Trophoblast cell (in vitro differentiated cells and primary cell): ENCODE results near the gene KIF6.

Experiments used
- DNase-seq, 2 donors: peaks; one replicate each; pipeline ENCODE4 v3.0.0-alpha.2; 2016
- H2AFZ ChIP-seq: 2 replicates; pipeline ENCODE4 v1.6.1; 2013; ENCODE audit warnings: low read length, moderate library complexity, mild to moderate bottlenecking; ENCODE audit not compliant: insufficient read depth, poor library complexity
- H2AK5ac ChIP-seq: 2 replicates; pipeline ENCODE4 v1.6.1; 2013; ENCODE audit warnings: mild to moderate bottlenecking, low read length
- H2BK120ac ChIP-seq: 2 replicates; pipeline ENCODE4 v1.6.1; 2013; ENCODE audit warnings: low read length, mild to moderate bottlenecking, moderate library complexity; ENCODE audit not compliant: insufficient read depth, poor library complexity
- H2BK12ac ChIP-seq: 2 replicates; pipeline ENCODE4 v1.6.1; 2013; ENCODE audit warnings: mild to moderate bottlenecking, low read length, moderate library complexity
- H2BK5ac ChIP-seq: 2 replicates; pipeline ENCODE4 v1.6.1; 2013; ENCODE audit warnings: low read length, low read depth, moderate library complexity, mild to moderate bottlenecking; ENCODE audit not compliant: poor library complexity
- H3K14ac ChIP-seq: 2 replicates; pipeline ENCODE4 v1.6.1; 2013; ENCODE audit warnings: mild to moderate bottlenecking, low read length
- H3K18ac ChIP-seq: 2 replicates; pipeline ENCODE4 v1.6.1; 2013; ENCODE audit warnings: mild to moderate bottlenecking, low read length
- H3K23ac ChIP-seq: 2 replicates; pipeline ENCODE4 v1.6.1; 2013; ENCODE audit warnings: low read length
- H3K27ac ChIP-seq: 2 replicates; pipeline ENCODE4 v1.5.1; 2013; ENCODE audit warnings: low read depth, mild to moderate bottlenecking, inconsistent platforms, low read length, moderate library complexity
- H3K27me3 ChIP-seq: 2 replicates; pipeline ENCODE4 v1.6.1; 2013; ENCODE audit warnings: inconsistent platforms, mild to moderate bottlenecking, low read length, moderate library complexity; ENCODE audit not compliant: insufficient read depth
- H3K36me3 ChIP-seq, 2 experiments: 1 replicate in 1 of 2; 2 replicates in 1 of 2; pipeline ENCODE4 v1.6.1; 2013; ENCODE audit warnings: low read length in 2 of 2, mild to moderate bottlenecking in 2 of 2, moderate library complexity in 1 of 2; ENCODE audit not compliant: insufficient read depth in 2 of 2, control insufficient read depth in 1 of 2
- H3K4ac ChIP-seq: 2 replicates; pipeline ENCODE4 v1.6.1; 2013; ENCODE audit warnings: low read depth, mild to moderate bottlenecking, low read length, moderate library complexity
- H3K4me1 ChIP-seq, 2 experiments: 1 replicate in 1 of 2; 2 replicates in 1 of 2; pipeline ENCODE4 v1.6.1; 2013; ENCODE audit warnings: low read length in 2 of 2, mild to moderate bottlenecking in 2 of 2, moderate library complexity in 1 of 2; ENCODE audit not compliant: insufficient read depth in 2 of 2, control insufficient read depth in 1 of 2
- H3K4me2 ChIP-seq: 2 replicates; pipeline ENCODE4 v1.6.1; 2013; ENCODE audit warnings: inconsistent platforms, mild to moderate bottlenecking, low read length, moderate library complexity
- H3K4me3 ChIP-seq: 2 replicates; pipeline ENCODE4 v1.5.1; 2013; ENCODE audit warnings: mild to moderate bottlenecking, low read depth, low read length, inconsistent platforms
- H3K79me1 ChIP-seq: one replicate; pipeline ENCODE4 v1.6.1; 2013; ENCODE audit warnings: low read length
- H3K79me2 ChIP-seq: 2 replicates; pipeline ENCODE4 v1.6.1; 2013; ENCODE audit warnings: low read length, mild to moderate bottlenecking; ENCODE audit not compliant: control insufficient read depth, insufficient read depth, poor library complexity
- H3K9ac ChIP-seq: 2 replicates; pipeline ENCODE4 v1.6.1; 2013; ENCODE audit warnings: mild to moderate bottlenecking, low read length
- H3K9me3 ChIP-seq: 2 replicates; pipeline ENCODE4 v1.6.1; 2013; ENCODE audit warnings: low read depth, mild to moderate bottlenecking, control low read depth, inconsistent platforms, low read length; ENCODE audit not compliant: insufficient read depth
- H4K12ac ChIP-seq: 2 replicates; pipeline ENCODE4 v1.6.1; 2013; ENCODE audit warnings: low read depth, mild to moderate bottlenecking, low read length, moderate library complexity
- H4K8ac ChIP-seq: 2 replicates; pipeline ENCODE4 v1.6.1; 2013; ENCODE audit warnings: low read depth, mild to moderate bottlenecking, low read length, moderate library complexity
- H4K91ac ChIP-seq: one replicate; pipeline ENCODE4 v1.6.1; 2013; ENCODE audit warnings: low read depth, mild to moderate bottlenecking, low read length, moderate library complexity
- WGBS: extraction: QIAGEN DNeasy Blood & Tissue Kit; methylation state at CpG from one replicate; pipeline ENCODE4 v1.1.7; 2013; ENCODE audit warnings: missing lambda C conversion rate; ENCODE audit not compliant: insufficient read length, insufficient coverage; ENCODE audit errors: extremely low coverage; 5-methylcytosine and 5-hydroxymethylcytosine counted together

The KIF6 gene

DNA sequence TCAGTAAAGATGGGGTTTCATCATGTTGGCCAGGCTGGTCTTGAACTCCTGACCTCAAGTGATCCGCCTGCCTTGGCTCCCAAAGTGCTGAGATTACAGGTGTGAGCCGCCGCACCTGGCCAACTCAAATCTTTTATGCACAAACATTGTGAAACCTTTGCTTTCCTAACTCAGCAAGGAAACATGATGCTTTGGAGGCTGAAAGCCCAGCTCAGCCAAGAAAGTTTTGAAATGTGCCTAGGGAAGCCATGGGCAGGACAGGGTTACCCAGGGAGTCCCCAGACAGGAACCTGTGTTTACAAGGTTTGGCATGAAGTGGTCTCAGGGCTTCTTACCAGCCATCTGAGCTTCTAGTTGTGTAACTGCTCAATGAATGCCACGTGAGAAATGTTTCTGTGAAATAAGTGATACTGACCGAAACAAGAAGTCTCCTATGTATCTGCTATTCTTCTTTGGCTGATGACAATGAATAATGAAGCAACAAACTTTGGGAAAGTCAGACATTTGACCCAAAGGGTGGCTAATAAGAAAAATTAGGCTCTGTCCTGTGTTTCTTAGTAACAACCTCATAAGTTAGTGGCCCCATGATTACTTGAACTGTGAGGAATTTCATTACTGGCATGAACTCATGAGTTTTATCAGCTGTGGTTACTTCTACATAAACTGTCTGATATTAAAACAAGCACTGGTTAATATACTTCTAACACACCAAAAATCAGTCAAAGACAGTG lies 163.5 kb downstream of the KIF6 start:
- H2BK12ac ChIP-seq, result no peak overlapping the region
- no peak overlapping the region for H3K4me2 ChIP-seq
- no peak overlapping the region for H3K4me3 ChIP-seq
- no peak overlapping the region for H4K12ac ChIP-seq
- no peak for DNase-seq
- H3K79me2 ChIP-seq, result no peaks in the 10 kb centered on the region
- no peak overlapping the region for H3K18ac ChIP-seq
- no peak overlapping the region for H2AK5ac ChIP-seq
- H4K91ac ChIP-seq, result no peak overlapping the region
- H3K4ac ChIP-seq, result no peak overlapping the region
- no peak overlapping the region for H3K23ac ChIP-seq
- no CpG with 5 or more reads among the region's 5 CpGs for WGBS
- H4K8ac ChIP-seq, result no peak overlapping the region
- no peaks in the 10 kb centered on the region for H3K9me3 ChIP-seq
- H2BK5ac ChIP-seq, result no peak overlapping the region
- H2BK120ac ChIP-seq, result no peak overlapping the region
- no peak overlapping the region for H3K14ac ChIP-seq
- H3K36me3 ChIP-seq, result no peaks in the 10 kb centered on the region
- H3K9ac ChIP-seq, result no peak overlapping the region
- no peak overlapping the region for H3K27ac ChIP-seq
- H3K79me1 ChIP-seq, result no peaks in the 10 kb centered on the region
- H2AFZ ChIP-seq, result no peak overlapping the region
- no peaks in the 10 kb centered on the region for H3K4me1 ChIP-seq
- no peaks in the 10 kb centered on the region for H3K27me3 ChIP-seq

DNA sequence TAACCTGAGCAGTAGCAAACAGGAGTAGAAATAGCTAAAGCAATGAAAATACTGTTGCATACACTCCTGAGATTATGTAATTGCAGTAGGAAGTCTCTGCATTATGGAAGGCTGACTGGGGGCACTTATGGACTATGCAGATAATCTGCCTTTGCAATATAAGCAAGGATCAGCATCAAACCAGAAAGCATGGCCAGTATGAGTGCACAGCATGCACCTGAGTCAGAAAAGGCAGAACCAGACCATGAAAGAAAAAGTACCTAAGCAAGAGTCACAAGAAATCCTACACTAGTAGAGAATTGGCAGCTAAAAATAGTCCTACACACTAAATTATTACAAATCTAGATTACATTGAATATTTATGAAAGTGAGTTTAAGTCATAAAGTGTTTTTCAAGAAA lies 164.3 kb downstream of the KIF6 start:
- Histone ChIP-seq H4K91ac (no peak overlapping the region), H3K79me1 (no peaks in the 10 kb centered on the region), H2AK5ac (no peak overlapping the region), H3K27ac (no peak overlapping the region), H4K8ac (no peak overlapping the region), H3K4me3 (no peak overlapping the region), H2BK5ac (no peak overlapping the region), H3K9ac (no peak overlapping the region), H3K14ac (no peak overlapping the region), H2BK12ac (no peak overlapping the region), H2AFZ (no peak overlapping the region), H3K23ac (no peak overlapping the region), H3K79me2 (no peaks in the 10 kb centered on the region), H3K18ac (no peak overlapping the region), H3K4ac (no peak overlapping the region), H4K12ac (no peak overlapping the region), H3K9me3 (no peaks in the 10 kb centered on the region), H3K27me3 (no peaks in the 10 kb centered on the region), H3K36me3 (no peaks in the 10 kb centered on the region), H2BK120ac (no peak overlapping the region), H3K4me1 (no peaks in the 10 kb centered on the region), H3K4me2 (no peak overlapping the region)
- DNase-seq, result no peak

DNA sequence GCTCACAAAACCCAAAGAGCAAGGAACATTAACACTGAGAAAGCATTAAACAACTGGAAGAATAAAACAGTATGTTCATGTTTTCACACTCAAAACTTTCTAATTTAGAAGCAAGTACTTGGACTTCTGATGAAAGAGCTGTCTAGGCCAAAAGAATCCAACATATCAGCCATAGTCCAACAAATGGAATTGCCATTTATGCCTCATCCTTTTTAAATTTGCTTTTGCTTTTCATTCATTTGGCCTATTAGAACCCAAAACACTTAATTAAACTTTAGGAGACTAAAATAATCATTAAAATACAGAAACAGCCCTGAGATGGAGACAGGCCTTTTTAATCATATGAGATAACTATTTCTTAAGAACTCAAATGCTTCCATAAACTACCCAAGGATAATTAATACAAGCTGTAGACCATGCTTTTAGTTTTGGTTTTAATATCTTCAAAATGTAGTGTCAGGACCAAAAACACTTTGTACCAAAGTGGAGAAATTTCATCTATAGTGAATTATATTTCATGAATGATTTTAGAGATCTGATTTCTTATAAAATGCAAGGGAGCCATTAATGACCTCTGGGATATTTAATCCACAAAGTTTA lies 166.5 kb downstream of the KIF6 start:
- H2AK5ac ChIP-seq, result no peak overlapping the region
- no peak overlapping the region for H4K8ac ChIP-seq
- no peak for DNase-seq
- no peak overlapping the region for H3K27ac ChIP-seq
- no peak overlapping the region for H2BK120ac ChIP-seq
- H4K12ac ChIP-seq, result no peak overlapping the region
- no peaks in the 10 kb centered on the region for H3K27me3 ChIP-seq
- no peak overlapping the region for H3K14ac ChIP-seq
- H4K91ac ChIP-seq, result no peak overlapping the region
- H2AFZ ChIP-seq, result no peak overlapping the region
- H2BK12ac ChIP-seq, result no peak overlapping the region
- no peak overlapping the region for H3K4ac ChIP-seq
- H3K4me1 ChIP-seq, result no peaks in the 10 kb centered on the region
- H3K23ac ChIP-seq, result no peak overlapping the region
- H3K4me2 ChIP-seq, result no peak overlapping the region
- H3K18ac ChIP-seq, result no peak overlapping the region
- H3K36me3 ChIP-seq, result no peaks in the 10 kb centered on the region
- H3K79me1 ChIP-seq, result no peaks in the 10 kb centered on the region
- H3K9ac ChIP-seq, result no peak overlapping the region
- H2BK5ac ChIP-seq, result no peak overlapping the region
- H3K4me3 ChIP-seq, result no peak overlapping the region
- H3K79me2 ChIP-seq, result no peaks in the 10 kb centered on the region
- peaks cover 2% of the 10 kb centered on the region for H3K9me3 ChIP-seq

DNA sequence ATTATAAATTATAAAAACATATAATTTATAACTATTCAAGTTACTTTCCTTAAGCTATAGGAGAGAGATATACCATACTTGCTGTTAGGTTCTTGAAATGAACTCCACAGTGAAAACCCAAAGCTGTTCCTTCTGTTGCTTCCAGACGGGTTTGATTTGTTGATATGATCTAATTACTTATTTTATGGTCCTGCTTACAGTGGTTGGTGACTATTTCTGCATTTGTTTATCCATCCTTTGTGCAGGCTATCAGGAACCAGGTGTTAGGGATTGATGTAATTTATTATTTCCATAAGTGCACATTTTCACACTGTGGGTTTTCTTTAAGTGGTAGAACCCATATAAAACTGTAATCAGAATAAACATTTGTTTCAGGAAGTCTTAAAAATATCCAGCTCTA lies 167.1 kb downstream of the KIF6 start:
- Histone ChIP-seq H3K27me3 (no peaks in the 10 kb centered on the region), H3K14ac (no peak overlapping the region), H3K9ac (no peak overlapping the region), H3K4me1 (no peaks in the 10 kb centered on the region), H3K27ac (no peak overlapping the region), H3K4me3 (no peak overlapping the region), H3K79me1 (no peaks in the 10 kb centered on the region), H3K18ac (no peak overlapping the region), H3K9me3 (peaks cover 2% of the 10 kb centered on the region), H4K12ac (no peak overlapping the region), H3K23ac (no peak overlapping the region), H2BK12ac (no peak overlapping the region), H4K91ac (no peak overlapping the region), H3K4me2 (no peak overlapping the region), H3K4ac (no peak overlapping the region), H3K36me3 (no peaks in the 10 kb centered on the region), H3K79me2 (no peaks in the 10 kb centered on the region), H2AFZ (no peak overlapping the region), H4K8ac (no peak overlapping the region), H2BK5ac (no peak overlapping the region), H2BK120ac (no peak overlapping the region), H2AK5ac (no peak overlapping the region)
- DNase-seq, result no peak
- WGBS, result no CpG with 5 or more reads among the region's 1 CpG
